A549 (cell line): ENCODE measurements around the gene KCNF1.

Experiments used
- EP300 ChIP-seq, 2 experiments: fragments of >200 bp; sonication (Bioruptor Twin); formaldehyde crosslinking; IDR thresholded peaks; 2 replicates in 1 of 2; 3 replicates in 1 of 2; pipeline ENCODE4 v1.6.1; 2016 to 2017
- NR3C1 ChIP-seq: fragments of >200 bp; sonication (Bioruptor Twin); formaldehyde crosslinking; IDR thresholded peaks from 3 replicates; pipeline ENCODE4 v1.6.1; 2017
- POLR2A ChIP-seq: IDR thresholded peaks from 2 replicates; pipeline ENCODE4 v1.6.1; 2012; ENCODE audit warnings: mild to moderate bottlenecking, low read length
- RAD21 ChIP-seq, 2 experiments: fragments of >200 bp in 1 of 2; sonication (Bioruptor Twin) in 1 of 2; formaldehyde crosslinking in 1 of 2; IDR thresholded peaks in 1 of 2; conservative IDR thresholded peaks in 1 of 2; 2 replicates in 1 of 2; 3 replicates in 1 of 2; pipeline ENCODE4 v1.6.1; 2012 to 2018; ENCODE audit warnings: inconsistent platforms in 1 of 2
- ZFP36 ChIP-seq: fragments of 450-650 bp; IDR thresholded peaks from 2 replicates; pipeline ENCODE4 v1.6.1; 2014; ENCODE audit warnings: borderline replicate concordance; ENCODE audit not compliant: partially characterized antibody
- TF ChIP-seq, protein P1 (sequence below): fragments of >200 bp; sonication (Bioruptor Twin); formaldehyde crosslinking; IDR thresholded peaks from 3 replicates; pipeline ENCODE4 v1.5.1; 2016

DNA sequence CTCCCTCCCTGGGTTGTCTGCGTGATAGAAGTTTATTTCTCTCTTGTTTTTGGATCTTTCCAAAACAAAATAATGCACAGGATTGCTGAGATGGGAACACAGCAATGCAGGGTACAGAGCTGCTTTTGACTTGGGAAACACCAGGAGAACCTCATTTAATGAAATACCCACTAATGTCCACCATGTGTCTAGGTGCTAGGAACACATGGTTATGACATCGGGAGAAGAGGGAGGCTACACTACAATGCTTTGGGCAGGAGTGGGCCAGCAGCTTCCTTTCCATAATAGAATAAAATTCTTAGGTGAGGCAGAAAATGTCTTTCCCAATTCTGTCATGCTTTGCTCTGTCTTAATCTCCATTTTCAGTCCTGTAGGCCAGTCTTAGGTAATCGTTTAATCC lies 29.2 kb upstream of the KCNF1 start:
- TF ChIP-seq POLR2A, result no peak
- no peak for TF ChIP-seq EP300 (IDR thresholded peaks at IDR 0.05)
- TF ChIP-seq ZFP36, result no peak
- TF ChIP-seq NR3C1, result no peak
- no peak for TF ChIP-seq RAD21 (conservative IDR thresholded peaks at IDR 0.05 in 1 of 2, IDR thresholded peaks at IDR 0.05 in 1 of 2)
- TF ChIP-seq, protein P1, sequence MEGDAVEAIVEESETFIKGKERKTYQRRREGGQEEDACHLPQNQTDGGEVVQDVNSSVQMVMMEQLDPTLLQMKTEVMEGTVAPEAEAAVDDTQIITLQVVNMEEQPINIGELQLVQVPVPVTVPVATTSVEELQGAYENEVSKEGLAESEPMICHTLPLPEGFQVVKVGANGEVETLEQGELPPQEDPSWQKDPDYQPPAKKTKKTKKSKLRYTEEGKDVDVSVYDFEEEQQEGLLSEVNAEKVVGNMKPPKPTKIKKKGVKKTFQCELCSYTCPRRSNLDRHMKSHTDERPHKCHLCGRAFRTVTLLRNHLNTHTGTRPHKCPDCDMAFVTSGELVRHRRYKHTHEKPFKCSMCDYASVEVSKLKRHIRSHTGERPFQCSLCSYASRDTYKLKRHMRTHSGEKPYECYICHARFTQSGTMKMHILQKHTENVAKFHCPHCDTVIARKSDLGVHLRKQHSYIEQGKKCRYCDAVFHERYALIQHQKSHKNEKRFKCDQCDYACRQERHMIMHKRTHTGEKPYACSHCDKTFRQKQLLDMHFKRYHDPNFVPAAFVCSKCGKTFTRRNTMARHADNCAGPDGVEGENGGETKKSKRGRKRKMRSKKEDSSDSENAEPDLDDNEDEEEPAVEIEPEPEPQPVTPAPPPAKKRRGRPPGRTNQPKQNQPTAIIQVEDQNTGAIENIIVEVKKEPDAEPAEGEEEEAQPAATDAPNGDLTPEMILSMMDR, result no peak
